ENCODE measurements around the gene ENO3. TPM values are rescaled to one million over a fixed set of nuclear protein-coding genes. Genes with fewer than 3 reads are reported as not detected.

Gene ENO3
- total RNA-seq, 1 donor from 2014 or later, result 24.0 TPM

DNA sequence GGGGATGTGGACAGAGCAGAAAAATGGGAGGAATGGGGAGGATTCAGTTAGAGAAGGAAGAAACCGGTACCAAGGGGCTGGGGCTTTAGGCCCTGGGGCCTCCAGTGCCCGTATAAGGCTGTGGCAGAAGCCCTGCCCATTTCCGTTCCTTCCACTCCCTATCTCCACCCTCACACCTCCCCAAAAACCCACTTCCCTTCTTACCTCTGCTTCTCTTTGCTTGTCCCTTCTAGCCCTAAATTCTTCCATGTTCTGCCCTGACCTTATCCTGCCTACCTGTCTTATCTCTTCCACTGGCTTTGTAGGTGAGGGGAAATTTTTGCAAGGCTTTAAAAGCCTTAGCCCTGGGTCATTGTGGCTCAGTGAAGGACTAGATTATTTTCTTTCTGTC is 6.8 kb upstream of the ENO3 start:
- Mint-ChIP-seq H3K27me3 (no peaks in the 10 kb centered on the region), H3K4me3 (peak overlapping the region; percentile 71), H3K36me3 (peaks cover 17% of the 10 kb centered on the region), H3K9me3 (no peaks in the 10 kb centered on the region), H3K27ac (peak overlapping the region; percentile 97), H3K4me1 (ENCODE audit: unreplicated experiment) (peaks cover 44% of the 10 kb centered on the region)
- TF ChIP-seq, protein P1, sequence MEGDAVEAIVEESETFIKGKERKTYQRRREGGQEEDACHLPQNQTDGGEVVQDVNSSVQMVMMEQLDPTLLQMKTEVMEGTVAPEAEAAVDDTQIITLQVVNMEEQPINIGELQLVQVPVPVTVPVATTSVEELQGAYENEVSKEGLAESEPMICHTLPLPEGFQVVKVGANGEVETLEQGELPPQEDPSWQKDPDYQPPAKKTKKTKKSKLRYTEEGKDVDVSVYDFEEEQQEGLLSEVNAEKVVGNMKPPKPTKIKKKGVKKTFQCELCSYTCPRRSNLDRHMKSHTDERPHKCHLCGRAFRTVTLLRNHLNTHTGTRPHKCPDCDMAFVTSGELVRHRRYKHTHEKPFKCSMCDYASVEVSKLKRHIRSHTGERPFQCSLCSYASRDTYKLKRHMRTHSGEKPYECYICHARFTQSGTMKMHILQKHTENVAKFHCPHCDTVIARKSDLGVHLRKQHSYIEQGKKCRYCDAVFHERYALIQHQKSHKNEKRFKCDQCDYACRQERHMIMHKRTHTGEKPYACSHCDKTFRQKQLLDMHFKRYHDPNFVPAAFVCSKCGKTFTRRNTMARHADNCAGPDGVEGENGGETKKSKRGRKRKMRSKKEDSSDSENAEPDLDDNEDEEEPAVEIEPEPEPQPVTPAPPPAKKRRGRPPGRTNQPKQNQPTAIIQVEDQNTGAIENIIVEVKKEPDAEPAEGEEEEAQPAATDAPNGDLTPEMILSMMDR (conservative IDR thresholded peaks at IDR 0.05), result no peak
- no peak for DNase-seq (ENCODE audit: extremely low spot score, unreplicated experiment)

DNA sequence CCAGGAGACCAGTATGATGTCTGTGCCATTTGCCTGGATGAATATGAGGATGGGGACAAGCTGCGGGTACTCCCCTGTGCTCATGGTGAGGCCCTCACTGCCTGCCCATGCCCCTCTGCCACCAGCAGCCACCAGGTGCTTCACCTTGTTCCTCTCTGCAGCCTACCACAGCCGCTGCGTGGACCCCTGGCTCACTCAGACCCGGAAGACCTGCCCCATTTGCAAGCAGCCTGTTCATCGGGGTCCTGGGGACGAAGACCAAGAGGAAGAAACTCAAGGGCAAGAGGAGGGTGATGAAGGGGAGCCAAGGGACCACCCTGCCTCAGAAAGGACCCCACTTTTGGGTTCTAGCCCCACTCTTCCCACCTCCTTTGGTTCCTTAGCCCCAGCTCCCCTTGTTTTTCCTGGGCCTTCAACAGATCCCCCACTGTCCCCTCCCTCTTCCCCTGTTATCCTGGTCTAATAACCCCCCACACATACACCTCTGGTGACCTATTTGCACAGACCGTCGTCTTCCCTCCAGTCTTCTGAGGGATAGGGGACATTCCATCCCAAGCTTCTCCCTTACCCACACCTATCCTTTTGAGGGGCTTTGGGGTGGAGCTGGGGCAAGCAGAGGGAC is 6.3 kb upstream of the ENO3 start:
- DNase-seq (ENCODE audit: extremely low spot score, unreplicated experiment), result no peak
- H3K36me3 Mint-ChIP-seq, result peaks cover 17% of the 10 kb centered on the region
- peak overlapping the region; percentile 97 for H3K27ac Mint-ChIP-seq
- TF ChIP-seq, protein P1 (conservative IDR thresholded peaks at IDR 0.05), result no peak
- H3K4me3 Mint-ChIP-seq, result peak overlapping the region; percentile 85
- peaks cover 43% of the 10 kb centered on the region for H3K4me1 Mint-ChIP-seq (ENCODE audit: unreplicated experiment)
- no peaks in the 10 kb centered on the region for H3K9me3 Mint-ChIP-seq
- H3K27me3 Mint-ChIP-seq, result no peaks in the 10 kb centered on the region

DNA sequence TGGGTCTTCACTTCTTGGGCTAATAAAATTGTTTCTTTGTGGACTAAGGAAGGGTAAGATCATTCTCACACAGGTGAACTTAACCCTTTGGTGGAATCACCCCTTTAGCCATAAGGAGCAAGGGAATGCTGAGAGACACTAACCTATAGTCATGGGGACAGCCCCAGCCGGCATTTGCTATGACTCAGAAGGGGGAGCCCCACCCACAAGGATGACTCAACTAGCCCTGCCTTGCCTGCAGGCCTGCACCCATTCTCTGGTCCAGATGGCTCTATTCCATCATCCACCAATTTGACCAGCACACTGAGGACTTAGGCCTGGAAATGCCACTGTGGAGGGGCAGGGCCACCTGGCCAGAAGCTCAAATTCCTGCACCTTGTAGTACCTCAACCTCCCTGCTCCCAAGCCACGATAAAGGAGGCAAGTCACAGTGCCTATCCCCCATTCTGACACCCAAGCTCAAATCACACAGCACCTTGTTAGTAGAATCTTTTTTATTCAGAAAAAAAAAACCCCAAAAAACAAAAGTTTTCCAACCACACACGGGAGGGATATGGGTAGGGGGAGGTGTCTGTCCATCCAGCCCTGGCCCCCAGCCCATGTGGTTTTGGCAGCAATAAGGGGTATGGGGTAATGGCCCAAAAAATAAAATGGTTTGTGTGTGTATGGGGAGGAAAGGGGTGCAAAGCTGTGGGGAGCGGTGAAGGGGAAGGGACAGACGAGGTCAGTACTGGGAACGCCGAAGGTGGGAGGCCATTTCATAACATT is 5.6 kb upstream of the ENO3 start:
- no peak for DNase-seq (ENCODE audit: extremely low spot score, unreplicated experiment)
- TF ChIP-seq, protein P1 (conservative IDR thresholded peaks at IDR 0.05), result no peak
- Mint-ChIP-seq H3K27ac (peak overlapping the region; percentile 97), H3K36me3 (peaks cover 17% of the 10 kb centered on the region), H3K4me1 (ENCODE audit: unreplicated experiment) (peaks cover 39% of the 10 kb centered on the region), H3K27me3 (no peaks in the 10 kb centered on the region), H3K9me3 (no peaks in the 10 kb centered on the region), H3K4me3 (peak overlapping the region; percentile 85)

DNA sequence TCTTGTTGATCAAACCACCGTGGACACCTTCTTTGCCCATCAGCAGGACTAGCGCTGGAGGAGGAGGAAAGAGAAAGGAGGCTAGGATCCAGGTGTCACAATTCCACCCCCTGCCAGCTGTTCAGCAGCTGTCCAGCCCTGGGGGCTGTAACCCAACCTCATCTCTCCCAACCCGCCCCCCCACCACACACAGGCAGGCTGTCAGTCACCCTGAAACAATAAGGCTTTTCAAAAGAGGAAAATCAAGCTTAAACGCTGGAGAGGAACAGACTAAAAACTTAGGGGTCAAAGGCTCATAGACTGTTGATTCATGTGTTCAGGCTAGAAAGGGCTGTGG is 5.0 kb upstream of the ENO3 start:
- Mint-ChIP-seq H3K9me3 (no peaks in the 10 kb centered on the region), H3K27ac (peak overlapping the region; percentile 97), H3K4me1 (ENCODE audit: unreplicated experiment) (peaks cover 44% of the 10 kb centered on the region), H3K27me3 (no peaks in the 10 kb centered on the region), H3K36me3 (peaks cover 17% of the 10 kb centered on the region), H3K4me3 (peak overlapping the region; percentile 96)
- TF ChIP-seq, protein P1 (conservative IDR thresholded peaks at IDR 0.05), result no peak
- no peak for DNase-seq (ENCODE audit: extremely low spot score, unreplicated experiment)

DNA sequence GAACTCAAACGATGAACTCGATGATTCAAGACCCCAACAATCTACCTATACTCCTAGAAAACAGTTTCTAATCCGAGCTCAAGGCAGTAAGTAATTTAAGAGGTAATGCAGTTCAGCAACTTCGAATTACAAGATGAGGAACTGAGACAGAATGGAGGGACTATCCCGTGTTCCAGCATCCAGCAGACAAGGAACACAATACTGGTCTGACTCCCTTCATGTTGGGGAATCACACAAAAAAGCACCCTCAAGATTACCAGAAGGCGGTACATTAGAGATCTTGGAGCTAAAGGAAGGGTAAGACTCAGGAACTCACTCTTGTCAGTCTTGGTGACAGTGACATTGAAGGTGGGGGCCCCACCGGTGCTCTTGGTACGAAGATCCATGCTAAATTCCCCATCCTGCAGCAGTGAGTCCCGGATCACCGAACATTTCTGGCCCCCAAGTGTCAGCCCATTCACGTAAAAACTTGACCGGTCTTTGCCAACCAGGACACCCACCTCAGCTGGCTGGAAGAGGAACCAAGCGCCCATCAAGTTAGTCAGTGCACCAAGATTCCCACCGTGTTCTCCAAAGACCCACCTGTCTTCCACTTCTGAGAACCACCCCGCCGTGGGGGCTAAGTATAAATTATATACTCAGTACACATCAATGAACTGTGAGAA is 4.5 kb upstream of the ENO3 start:
- Mint-ChIP-seq H3K4me3 (peak overlapping the region; percentile 96), H3K27me3 (no peaks in the 10 kb centered on the region), H3K9me3 (no peaks in the 10 kb centered on the region), H3K4me1 (ENCODE audit: unreplicated experiment) (peaks cover 44% of the 10 kb centered on the region), H3K27ac (peak overlapping the region; percentile 87), H3K36me3 (peaks cover 17% of the 10 kb centered on the region)
- TF ChIP-seq, protein P1 (conservative IDR thresholded peaks at IDR 0.05), result no peak
- DNase-seq (ENCODE audit: extremely low spot score, unreplicated experiment), result no peak

Data from type B pancreatic cell (in vitro differentiated cells).